Endodermal cell (in vitro differentiated cells): ENCODE measurements around the gene ROR2. TPM values are rescaled to one million over a fixed set of nuclear protein-coding genes. Genes with fewer than 3 reads are reported as not detected.

Experiments used
- DNase-seq: peaks from one replicate; pipeline ENCODE4 v3.0.0-alpha.2; 2017
- H3K27ac ChIP-seq: 2 replicates; pipeline ENCODE4 v1.5.1; 2013; ENCODE audit warnings: mild to moderate bottlenecking, low read depth, low read length, moderate library complexity
- H3K27me3 ChIP-seq: 2 replicates; pipeline ENCODE4 v1.6.1; 2013; ENCODE audit warnings: mild to moderate bottlenecking, low read length, moderate library complexity; ENCODE audit not compliant: insufficient read depth, control insufficient read depth, poor library complexity, severe bottlenecking
- H3K36me3 ChIP-seq: 2 replicates; pipeline ENCODE4 v1.7.0; 2013; ENCODE audit warnings: mild to moderate bottlenecking, low read length, moderate library complexity; ENCODE audit not compliant: control insufficient read depth, insufficient read depth
- H3K4me1 ChIP-seq: one replicate; pipeline ENCODE4 v1.7.0; 2013; ENCODE audit warnings: low read length; ENCODE audit not compliant: control insufficient read depth, insufficient read depth
- H3K4me3 ChIP-seq: 2 replicates; pipeline ENCODE4 v1.5.1; 2013; ENCODE audit warnings: mild to moderate bottlenecking, low read length, moderate library complexity
- H3K9ac ChIP-seq: 2 replicates; pipeline ENCODE4 v1.6.1; 2013; ENCODE audit warnings: mild to moderate bottlenecking, low read length, moderate library complexity; ENCODE audit not compliant: poor library complexity, severe bottlenecking; ENCODE audit errors: extremely low read depth
- H3K9me3 ChIP-seq: 2 replicates; pipeline ENCODE4 v1.6.1; 2013; ENCODE audit warnings: mild to moderate bottlenecking, low read length, moderate library complexity; ENCODE audit not compliant: control insufficient read depth
- H3K27ac Mint-ChIP-seq: 2 replicates; pipeline ENCODE4 v1.8.0; 2020; ENCODE audit warnings: mixed read lengths
- H3K27me3 Mint-ChIP-seq: 2 replicates; pipeline ENCODE4 v1.8.0; 2021; ENCODE audit warnings: mild to moderate bottlenecking, mixed read lengths; ENCODE audit not compliant: insufficient read depth
- H3K36me3 Mint-ChIP-seq: 2 replicates; pipeline ENCODE4 v1.8.0; 2020; ENCODE audit warnings: low read depth, mixed read lengths
- H3K4me1 Mint-ChIP-seq: 2 replicates; pipeline ENCODE4 v1.8.0; 2020; ENCODE audit warnings: mixed read lengths
- H3K4me3 Mint-ChIP-seq: 2 replicates; pipeline ENCODE4 v1.8.0; 2020; ENCODE audit warnings: mild to moderate bottlenecking, moderate library complexity, mixed read lengths
- H3K9me3 Mint-ChIP-seq: 2 replicates; pipeline ENCODE4 v1.8.0; 2020; ENCODE audit warnings: mild to moderate bottlenecking, mixed read lengths
- WGBS, 2 experiments: methylation state at CpG; one replicate each; pipeline versions ENCODE4 v1.1.5 to v1.1.7; 2013; ENCODE audit warnings: missing lambda C conversion rate in 2 of 2, mixed read lengths in 1 of 2; ENCODE audit not compliant: insufficient coverage in 1 of 2, insufficient read length in 1 of 2; 5-methylcytosine and 5-hydroxymethylcytosine counted together
- total RNA-seq, 2 donors: library from RNA; stranded (reverse); fragmentation: NEBNext Ultra II Directional in 1 of 2; extraction: Animal tissue kit (Norgen Biotek cat#: 25700) in 1 of 2; gene quantifications; 2 replicates in 1 of 2; 3 replicates in 1 of 2; pipeline ENCODE4 v1.2.1, GENCODE V29; 2021
- TF ChIP-seq, protein P1 (sequence below): fragments of 200-600 bp; sonication (generic); conservative IDR thresholded peaks from 2 replicates; pipeline ENCODE4 v1.5.0; 2021; ENCODE audit warnings: antibody characterized with exemption, mild to moderate bottlenecking

ROR2 gene
- total RNA-seq, 2 donors from 2014 or later = 104 to 160 TPM

DNA sequence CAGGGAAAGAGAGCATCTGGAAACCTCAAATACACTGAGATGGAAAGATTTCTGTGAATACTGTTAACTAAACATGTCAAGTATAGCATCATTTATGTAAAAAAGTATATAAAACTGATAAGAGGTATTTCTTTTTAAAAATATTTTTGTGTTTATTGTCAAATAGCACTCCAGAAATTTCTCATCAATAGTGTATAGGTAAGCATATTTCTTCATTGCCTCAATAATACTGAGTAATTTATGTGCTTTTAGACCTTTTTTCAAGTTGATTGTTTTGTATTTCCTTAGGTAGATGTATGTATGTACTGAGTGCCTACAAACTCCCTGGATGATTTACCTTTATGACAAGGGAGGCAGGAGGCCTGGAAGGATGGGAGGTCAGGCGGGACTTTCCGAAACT, 196.3 kb downstream of the ROR2 start:
- Histone ChIP-seq H3K27me3 (no peaks in the 10 kb centered on the region), H3K27ac (no peak overlapping the region), H3K4me3 (no peak overlapping the region), H3K9ac (no peak overlapping the region), H3K9me3 (no peaks in the 10 kb centered on the region), H3K36me3 (peaks cover 95% of the 10 kb centered on the region), H3K4me1 (no peaks in the 10 kb centered on the region)
- DNase-seq = no peak
- Mint-ChIP-seq H3K9me3 (no peaks in the 10 kb centered on the region), H3K27ac (no peak overlapping the region), H3K4me1 (peaks cover 3% of the 10 kb centered on the region), H3K27me3 (no peaks in the 10 kb centered on the region), H3K36me3 (peaks cover 75% of the 10 kb centered on the region), H3K4me3 (no peak overlapping the region)
- TF ChIP-seq, protein P1, sequence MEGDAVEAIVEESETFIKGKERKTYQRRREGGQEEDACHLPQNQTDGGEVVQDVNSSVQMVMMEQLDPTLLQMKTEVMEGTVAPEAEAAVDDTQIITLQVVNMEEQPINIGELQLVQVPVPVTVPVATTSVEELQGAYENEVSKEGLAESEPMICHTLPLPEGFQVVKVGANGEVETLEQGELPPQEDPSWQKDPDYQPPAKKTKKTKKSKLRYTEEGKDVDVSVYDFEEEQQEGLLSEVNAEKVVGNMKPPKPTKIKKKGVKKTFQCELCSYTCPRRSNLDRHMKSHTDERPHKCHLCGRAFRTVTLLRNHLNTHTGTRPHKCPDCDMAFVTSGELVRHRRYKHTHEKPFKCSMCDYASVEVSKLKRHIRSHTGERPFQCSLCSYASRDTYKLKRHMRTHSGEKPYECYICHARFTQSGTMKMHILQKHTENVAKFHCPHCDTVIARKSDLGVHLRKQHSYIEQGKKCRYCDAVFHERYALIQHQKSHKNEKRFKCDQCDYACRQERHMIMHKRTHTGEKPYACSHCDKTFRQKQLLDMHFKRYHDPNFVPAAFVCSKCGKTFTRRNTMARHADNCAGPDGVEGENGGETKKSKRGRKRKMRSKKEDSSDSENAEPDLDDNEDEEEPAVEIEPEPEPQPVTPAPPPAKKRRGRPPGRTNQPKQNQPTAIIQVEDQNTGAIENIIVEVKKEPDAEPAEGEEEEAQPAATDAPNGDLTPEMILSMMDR = no peak
- 0% methylated on average over 1 of the region's 2 CpGs; no CpG with 5 or more reads in 1 of the 2 experiments for WGBS, 2 experiments

DNA sequence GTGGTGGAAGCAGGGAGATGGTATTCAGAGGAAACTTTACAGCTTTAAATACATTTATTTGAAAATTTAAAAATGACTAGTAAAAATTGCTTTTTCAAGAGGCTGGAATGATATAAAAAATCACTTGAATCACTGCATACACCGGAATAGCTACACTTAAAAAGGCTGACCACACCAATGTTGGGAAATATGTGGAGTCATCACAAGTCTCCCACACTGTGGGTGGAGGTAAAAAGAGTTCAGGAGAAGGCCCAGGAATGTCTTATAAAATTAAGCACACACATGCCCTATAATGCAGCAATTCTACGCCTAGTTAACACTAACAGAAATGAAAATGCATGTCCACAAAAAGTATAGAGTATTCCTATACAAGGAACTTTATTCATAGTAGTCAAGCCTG, 198.1 kb downstream of the ROR2 start:
- DNase-seq = no peak
- Histone ChIP-seq H3K4me1 (no peaks in the 10 kb centered on the region), H3K9me3 (no peaks in the 10 kb centered on the region), H3K4me3 (no peak overlapping the region), H3K27me3 (no peaks in the 10 kb centered on the region), H3K9ac (no peak overlapping the region), H3K27ac (no peak overlapping the region), H3K36me3 (peaks cover 93% of the 10 kb centered on the region)
- H3K9me3 Mint-ChIP-seq = no peaks in the 10 kb centered on the region
- H3K27ac Mint-ChIP-seq = no peak overlapping the region
- H3K4me3 Mint-ChIP-seq = no peak overlapping the region
- TF ChIP-seq, protein P1 = no peak
- H3K36me3 Mint-ChIP-seq = peaks cover 68% of the 10 kb centered on the region
- H3K4me1 Mint-ChIP-seq = no peaks in the 10 kb centered on the region
- 95 to 100% methylated on average over 1 to 2 of the region's 2 CpGs for WGBS, 2 experiments
- H3K27me3 Mint-ChIP-seq = no peaks in the 10 kb centered on the region

DNA sequence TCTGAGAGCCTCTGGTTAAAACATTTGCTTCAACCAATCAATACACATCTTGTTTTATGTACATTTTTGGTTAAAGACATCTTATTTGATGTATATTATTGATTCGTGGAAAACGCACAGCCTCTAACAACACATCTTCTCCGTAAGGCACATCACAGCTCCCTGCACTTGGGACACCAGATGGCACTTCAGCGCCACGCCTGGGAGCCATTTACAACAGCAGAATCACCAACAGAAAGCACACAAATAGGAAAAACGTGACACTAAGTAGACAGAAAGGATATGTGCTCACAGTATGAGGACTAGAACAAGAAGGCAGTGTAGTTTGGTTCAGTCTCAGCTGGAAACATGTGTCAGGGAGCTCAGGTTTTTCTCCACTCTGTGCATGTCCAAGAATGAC, 199.7 kb downstream of the ROR2 start:
- Mint-ChIP-seq H3K27me3 (no peaks in the 10 kb centered on the region), H3K4me1 (no peaks in the 10 kb centered on the region), H3K36me3 (peaks cover 64% of the 10 kb centered on the region), H3K9me3 (no peaks in the 10 kb centered on the region), H3K4me3 (no peak overlapping the region), H3K27ac (no peak overlapping the region)
- Histone ChIP-seq H3K9me3 (no peaks in the 10 kb centered on the region), H3K4me3 (no peak overlapping the region), H3K4me1 (no peaks in the 10 kb centered on the region), H3K27ac (no peak overlapping the region), H3K27me3 (no peaks in the 10 kb centered on the region), H3K9ac (no peak overlapping the region), H3K36me3 (peaks cover 93% of the 10 kb centered on the region)
- no peak for DNase-seq
- 98 to 100% methylated on average over 1 to 6 of the region's 6 CpGs for WGBS, 2 experiments
- TF ChIP-seq, protein P1 = no peak
